OCI-LY3 (cell line): ENCODE data around the gene ZNF644.

ENCODE experiments used
- H2AFZ ChIP-seq: fragments of 200-600, 300-600 bp; shearing (Covaris generic); 2 replicates; pipeline ENCODE4 v1.6.0; 2014; ENCODE audit warnings: antibody characterized with exemption, low read depth, low read length
- H3K27ac ChIP-seq: fragments of 200-600, 300-600 bp; sonication (generic); 2 replicates; pipeline ENCODE4 v1.5.1; 2014; ENCODE audit warnings: mild to moderate bottlenecking, low read length, moderate library complexity, mixed read lengths
- H3K27me3 ChIP-seq: fragments of 200-600, 300-600 bp; sonication (generic); 2 replicates; pipeline ENCODE4 v1.6.1; 2014; ENCODE audit warnings: low read depth, low read length, mixed read lengths
- H3K36me3 ChIP-seq: fragments of 200-600, 300-600 bp; sonication (generic); replicated peaks from 2 replicates; pipeline ENCODE3; 2014; ENCODE audit warnings: low read depth, low read length, mixed read lengths
- H3K4me1 ChIP-seq: fragments of 300-600, 200-600 bp; sonication (generic); 2 replicates; pipeline ENCODE4 v1.6.1; 2014; ENCODE audit warnings: low read length, mixed read lengths
- H3K4me2 ChIP-seq: fragments of 200-600, 300-600 bp; sonication (generic); 2 replicates; pipeline ENCODE4 v1.6.1; 2014; ENCODE audit warnings: low read length, mixed read lengths
- H3K4me3 ChIP-seq: fragments of 300-600, 200-600 bp; sonication (generic); 2 replicates; pipeline ENCODE4 v1.5.1; 2014; ENCODE audit warnings: antibody characterized with exemption, mild to moderate bottlenecking, low read length, moderate library complexity
- H3K79me2 ChIP-seq: fragments of 300-600, 200-600 bp; shearing (Covaris generic); 2 replicates; pipeline ENCODE4 v1.6.1; 2014; ENCODE audit warnings: mild to moderate bottlenecking, low read length, mixed read lengths
- H3K9ac ChIP-seq: fragments of 300-600, 200-600 bp; shearing (Covaris generic); 2 replicates; pipeline ENCODE4 v1.6.0; 2014; ENCODE audit warnings: mild to moderate bottlenecking, low read length, moderate library complexity
- H3K9me3 ChIP-seq: fragments of 200-600, 300-600 bp; shearing (Covaris generic); 2 replicates; pipeline ENCODE4 v1.6.1; 2014; ENCODE audit warnings: low read length, mixed read lengths; ENCODE audit not compliant: insufficient read depth
- H4K20me1 ChIP-seq: fragments of 200-600, 300-600 bp; sonication (generic); 2 replicates; pipeline ENCODE4 v1.6.1; 2016; ENCODE audit warnings: low read length, mixed read lengths; ENCODE audit not compliant: insufficient read depth
- EZH2phosphoT487 ChIP-seq: fragments of 200-600 bp; shearing (Covaris generic); IDR thresholded peaks from 2 replicates; pipeline ENCODE4 v1.6.1; 2018; ENCODE audit warnings: antibody characterized with exemption, mixed run types, low read depth
- TF ChIP-seq, protein P1 (sequence below): fragments of 200-600, 300-600 bp; sonication (generic); IDR thresholded peaks from 2 replicates; pipeline ENCODE4 v1.5.1; 2014; ENCODE audit warnings: antibody characterized with exemption, low read length, low read depth

Gene ZNF644

DNA sequence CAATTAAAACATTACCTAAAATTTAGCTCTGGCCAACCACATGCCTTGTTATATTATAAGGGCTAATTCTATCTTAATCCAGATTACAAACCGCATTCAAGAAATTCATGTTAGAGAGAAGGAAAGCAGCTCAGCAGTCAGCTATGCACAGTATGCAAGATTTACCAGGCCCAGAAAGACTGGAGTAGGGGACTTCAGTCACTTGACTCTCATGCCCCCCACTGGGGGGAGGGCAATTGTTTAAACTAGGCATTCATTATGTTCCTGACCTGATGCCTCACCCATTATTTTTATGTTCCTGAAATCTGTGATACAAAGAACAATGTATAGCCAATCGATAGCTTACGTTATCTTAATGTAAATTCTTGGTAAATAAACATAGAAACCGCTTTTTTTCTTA lies 96.9 kb downstream of the ZNF644 start:
- H2AFZ ChIP-seq: no peak overlapping the region
- peaks cover 88% of the 10 kb centered on the region for H3K79me2 ChIP-seq
- no peak overlapping the region for H3K9ac ChIP-seq
- H3K27me3 ChIP-seq: no peaks in the 10 kb centered on the region
- no peak overlapping the region for H3K27ac ChIP-seq
- H3K4me2 ChIP-seq: no peak overlapping the region
- H3K9me3 ChIP-seq: no peaks in the 10 kb centered on the region
- H4K20me1 ChIP-seq: peaks cover 78% of the 10 kb centered on the region
- H3K4me1 ChIP-seq: peaks cover 10% of the 10 kb centered on the region
- no peaks in the 10 kb centered on the region for H3K36me3 ChIP-seq
- no peak overlapping the region for H3K4me3 ChIP-seq
- TF ChIP-seq, protein P1, sequence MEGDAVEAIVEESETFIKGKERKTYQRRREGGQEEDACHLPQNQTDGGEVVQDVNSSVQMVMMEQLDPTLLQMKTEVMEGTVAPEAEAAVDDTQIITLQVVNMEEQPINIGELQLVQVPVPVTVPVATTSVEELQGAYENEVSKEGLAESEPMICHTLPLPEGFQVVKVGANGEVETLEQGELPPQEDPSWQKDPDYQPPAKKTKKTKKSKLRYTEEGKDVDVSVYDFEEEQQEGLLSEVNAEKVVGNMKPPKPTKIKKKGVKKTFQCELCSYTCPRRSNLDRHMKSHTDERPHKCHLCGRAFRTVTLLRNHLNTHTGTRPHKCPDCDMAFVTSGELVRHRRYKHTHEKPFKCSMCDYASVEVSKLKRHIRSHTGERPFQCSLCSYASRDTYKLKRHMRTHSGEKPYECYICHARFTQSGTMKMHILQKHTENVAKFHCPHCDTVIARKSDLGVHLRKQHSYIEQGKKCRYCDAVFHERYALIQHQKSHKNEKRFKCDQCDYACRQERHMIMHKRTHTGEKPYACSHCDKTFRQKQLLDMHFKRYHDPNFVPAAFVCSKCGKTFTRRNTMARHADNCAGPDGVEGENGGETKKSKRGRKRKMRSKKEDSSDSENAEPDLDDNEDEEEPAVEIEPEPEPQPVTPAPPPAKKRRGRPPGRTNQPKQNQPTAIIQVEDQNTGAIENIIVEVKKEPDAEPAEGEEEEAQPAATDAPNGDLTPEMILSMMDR: no peak
- TF ChIP-seq EZH2phosphoT487: no peak

DNA sequence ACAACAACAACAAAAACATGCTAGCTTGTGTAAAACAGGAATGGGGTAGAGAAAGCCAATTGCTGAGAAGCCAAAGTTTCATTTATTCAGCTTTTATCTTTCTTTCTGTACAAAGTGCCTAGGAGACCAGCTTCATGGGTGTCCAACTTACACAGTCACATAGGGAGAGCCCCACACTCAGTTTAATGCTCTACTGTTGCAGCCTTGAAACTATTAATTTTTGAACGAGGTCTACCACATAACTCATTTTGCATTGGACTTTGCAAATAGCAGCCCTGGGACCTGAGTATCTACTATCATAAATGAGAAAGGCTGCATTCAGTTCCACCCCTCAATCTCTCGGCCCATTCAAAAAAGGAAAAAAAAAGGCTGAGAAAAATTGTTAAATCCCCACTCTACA lies 98.8 kb downstream of the ZNF644 start:
- no peaks in the 10 kb centered on the region for H3K36me3 ChIP-seq
- no peak overlapping the region for H3K9ac ChIP-seq
- TF ChIP-seq EZH2phosphoT487: no peak
- TF ChIP-seq, protein P1: no peak
- no peak overlapping the region for H3K4me2 ChIP-seq
- H3K79me2 ChIP-seq: peaks cover 89% of the 10 kb centered on the region
- peaks cover 79% of the 10 kb centered on the region for H4K20me1 ChIP-seq
- H3K4me1 ChIP-seq: peaks cover 20% of the 10 kb centered on the region
- H3K9me3 ChIP-seq: no peaks in the 10 kb centered on the region
- H3K27ac ChIP-seq: no peak overlapping the region
- H2AFZ ChIP-seq: no peak overlapping the region
- H3K4me3 ChIP-seq: no peak overlapping the region
- no peaks in the 10 kb centered on the region for H3K27me3 ChIP-seq

DNA sequence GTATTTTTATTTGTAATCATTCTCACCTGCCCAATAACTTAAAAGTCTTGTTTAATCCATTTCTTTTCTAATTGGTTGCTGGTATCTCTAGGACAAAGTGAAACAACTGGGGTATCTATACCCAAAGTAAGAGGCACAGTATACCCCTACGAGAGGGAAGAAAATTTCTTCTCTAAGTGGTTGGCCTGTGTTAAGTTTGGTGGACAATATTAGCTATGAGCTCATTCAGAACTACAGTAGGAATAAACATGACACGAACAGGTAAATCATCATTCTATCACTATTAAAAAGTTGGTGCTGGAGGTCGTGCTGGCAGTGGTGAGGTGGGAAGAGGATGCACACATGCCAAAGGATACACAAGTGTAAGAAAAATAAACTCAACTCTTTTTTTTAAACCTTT lies 99.6 kb downstream of the ZNF644 start:
- Histone ChIP-seq H3K9me3 (no peaks in the 10 kb centered on the region), H3K27me3 (no peaks in the 10 kb centered on the region), H3K9ac (no peak overlapping the region), H4K20me1 (peaks cover 81% of the 10 kb centered on the region), H3K79me2 (peaks cover 96% of the 10 kb centered on the region), H2AFZ (no peak overlapping the region), H3K4me3 (no peak overlapping the region), H3K27ac (no peak overlapping the region), H3K4me1 (peaks cover 20% of the 10 kb centered on the region), H3K4me2 (no peak overlapping the region), H3K36me3 (no peaks in the 10 kb centered on the region)
- TF ChIP-seq EZH2phosphoT487: no peak
- TF ChIP-seq, protein P1: no peak

DNA sequence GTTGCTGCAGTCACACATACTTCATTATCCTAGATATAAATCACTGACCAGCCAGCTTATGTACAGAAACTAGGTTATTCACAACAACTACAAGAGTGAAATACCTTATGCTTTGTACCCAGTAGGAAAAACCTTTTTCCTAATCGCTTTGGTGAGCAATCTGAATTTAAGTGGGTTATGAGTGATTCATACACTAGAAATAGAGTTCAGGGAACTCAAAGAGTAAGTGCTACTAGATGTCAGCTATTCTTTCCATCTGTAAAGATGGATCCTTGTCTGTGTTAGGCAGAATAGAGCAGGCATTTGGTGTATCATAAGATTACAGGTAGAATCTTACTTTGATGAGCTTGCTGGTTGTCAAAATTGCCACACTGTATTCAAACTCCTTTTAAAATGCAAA lies 101.9 kb downstream of the ZNF644 start:
- Histone ChIP-seq H3K9ac (no peak overlapping the region), H3K79me2 (peaks cover 80% of the 10 kb centered on the region), H3K9me3 (no peaks in the 10 kb centered on the region), H3K4me3 (no peak overlapping the region), H3K27ac (no peak overlapping the region), H3K4me1 (peaks cover 20% of the 10 kb centered on the region), H3K4me2 (no peak overlapping the region), H3K36me3 (no peaks in the 10 kb centered on the region), H3K27me3 (no peaks in the 10 kb centered on the region), H4K20me1 (peaks cover 59% of the 10 kb centered on the region), H2AFZ (no peak overlapping the region)
- TF ChIP-seq, protein P1: no peak
- no peak for TF ChIP-seq EZH2phosphoT487
